ENCODE measurements around the gene SCAANT1. TPM values are rescaled to one million over a fixed set of nuclear protein-coding genes. Genes with fewer than 3 reads are reported as not detected.

The SCAANT1 gene
- polyA plus RNA-seq, 3 donors, result not detected

DNA sequence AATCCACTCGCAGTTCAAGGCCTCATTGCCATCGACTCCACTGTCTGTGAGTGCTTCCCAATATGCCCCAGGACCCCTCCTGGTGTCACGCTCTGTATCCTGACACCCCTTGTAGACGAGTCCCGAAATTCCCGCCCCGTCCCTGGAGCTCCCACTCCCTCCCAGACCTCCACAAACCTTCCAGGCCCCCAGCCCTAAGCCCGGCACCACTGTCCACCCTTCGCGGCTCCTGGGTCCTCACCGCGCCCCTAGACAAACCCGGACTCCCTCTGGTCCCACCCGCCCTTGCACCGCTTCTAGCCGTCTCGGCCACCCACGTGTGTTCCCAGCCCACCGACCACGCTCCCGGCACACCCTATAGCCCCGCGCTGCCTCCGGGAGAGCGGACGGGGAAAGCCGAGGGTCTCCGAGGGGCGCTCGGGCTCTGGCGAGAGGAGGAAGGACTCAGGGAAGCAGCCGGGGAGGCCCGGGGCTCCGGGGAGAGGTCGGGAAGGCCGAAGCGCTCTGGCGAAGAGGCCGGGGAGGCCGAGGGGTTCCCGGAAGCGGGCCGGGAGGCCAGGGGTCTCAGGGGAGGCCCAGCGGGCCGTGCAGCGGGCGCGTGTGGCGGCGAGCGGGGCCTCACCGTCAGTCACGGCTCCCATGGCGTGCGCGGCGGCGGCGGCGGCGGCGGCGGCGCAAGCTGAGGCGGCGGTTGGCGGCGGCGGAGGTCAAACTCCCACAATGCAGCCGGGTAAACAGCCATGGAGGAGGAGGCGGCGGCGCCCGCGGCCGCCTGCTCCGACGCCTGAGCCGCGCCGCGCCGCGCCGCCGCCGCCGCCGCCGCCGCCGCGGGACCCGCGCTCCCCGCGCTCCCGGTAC is 48.8 kb downstream of the SCAANT1 start, which contains the start of the genes ATXN7 and THOC7:
Gene ATXN7, plus strand, starts transcription at position 718 of the 858 bp plus-strand sequence. CDS start 48,732 bp downstream, outside the sequence.
Gene THOC7, minus strand, starts transcription at position 656 of the 858 bp plus-strand sequence. Its CDS starts 15 bp downstream, at position 641.
- peaks cover 36% of the 10 kb centered on the region for H3K4me1 Mint-ChIP-seq
- Histone ChIP-seq H2AFZ (ENCODE audit: insufficient read depth, low read depth, low read length, poor library complexity, severe bottlenecking) (peak within 1 kb of the TSS; percentile 99), H3K27ac (ENCODE audit: low read depth in 1 of 2, low read length in 2 of 2) (peak within 1 kb of the TSS; percentile 85 to 95), H3K79me2 (ENCODE audit: insufficient read depth, low read length) (peaks cover 96% of the 10 kb centered on the region), H3K36me3 (replicated peaks in 1 of 2; ENCODE audit: control insufficient read depth in 1 of 2, insufficient read depth in 2 of 2, low read length in 2 of 2) (peaks cover 0 to 13% of the 10 kb centered on the region in 2 donors), H3K9me3 (replicated peaks in 1 of 2; ENCODE audit: control insufficient read depth in 1 of 2, insufficient read depth in 1 of 2, low read length in 2 of 2) (no peaks in the 10 kb centered on the region), H3K4me2 (replicated peaks; ENCODE audit: extremely low read depth, low read length, poor library complexity, severe bottlenecking) (peak within 1 kb of the TSS; percentile 87), H3K4me1 (ENCODE audit: control insufficient read depth in 1 of 2, insufficient read depth in 2 of 2, low read length in 2 of 2) (peaks cover 22 to 26% of the 10 kb centered on the region in 2 donors), H3K9ac (ENCODE audit: insufficient read depth, low read length, poor library complexity, severe bottlenecking) (peak within 1 kb of the TSS; percentile 97), H3K27me3 (ENCODE audit: control insufficient read depth in 2 of 2, insufficient read depth in 2 of 2, low read length in 2 of 2) (no peaks in the 10 kb centered on the region), H3K4me3 (replicated peaks in 1 of 3; ENCODE audit: low read depth in 2 of 3, low read length in 3 of 3) (peak within 1 kb of the TSS; percentile 90 to 93 (median 92)), H4K20me1 (ENCODE audit: insufficient read depth, low read length) (peaks cover 14% of the 10 kb centered on the region)
- peak within 1 kb of the TSS; percentile 89 to 97 (median 97) for H3K27ac Mint-ChIP-seq
- peak; percentile 36 to 60 (median 58) for DNase-seq
- TF ChIP-seq CTCF (IDR thresholded peaks at IDR 0.05), result no peak
- H3K27me3 Mint-ChIP-seq (ENCODE audit: low read depth in 3 of 3), result peaks cover 0 to 3% (median 3%) of the 10 kb centered on the region in 3 donors
- intact Hi-C loops (cut with micrococcal nuclease), result loop anchor here (2.0 to 10.0 kb wide), 3 partner anchors 49 to 159 kb away; partner anchors contain the start of genes PSMD6 (in 1 of the 2) and SCAANT1 (in 1 of the 2)
- 0% methylated on average over 98 of the region's 98 CpGs for WGBS (ENCODE audit: insufficient coverage)
- peaks cover 12 to 24% of the 10 kb centered on the region in 2 donors for H3K36me3 Mint-ChIP-seq
- H3K4me3 Mint-ChIP-seq, result peak within 1 kb of the TSS; percentile 96 to 97
- H3K9me3 Mint-ChIP-seq, result no peaks in the 10 kb centered on the region

DNA sequence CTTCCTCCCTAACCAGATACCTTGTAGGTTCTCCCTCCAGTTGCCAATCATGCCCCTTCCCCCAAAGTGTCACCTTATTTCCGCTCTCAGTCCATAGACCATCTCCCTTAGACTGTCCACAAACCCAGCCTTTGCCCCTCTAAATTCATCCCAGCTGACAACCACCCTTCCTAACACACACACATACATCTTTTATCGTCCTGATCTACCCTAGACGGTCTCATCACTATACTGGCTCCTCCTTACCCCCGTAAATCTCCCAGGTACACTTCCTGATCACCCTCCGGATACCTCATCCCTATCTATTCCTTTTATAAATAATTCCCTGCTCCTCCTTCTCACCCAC is 49.4 kb downstream of the SCAANT1 start:
- Histone ChIP-seq H3K79me2 (ENCODE audit: insufficient read depth, low read length) (peaks cover 96% of the 10 kb centered on the region), H4K20me1 (ENCODE audit: insufficient read depth, low read length) (peaks cover 9% of the 10 kb centered on the region), H3K4me3 (replicated peaks in 1 of 3; ENCODE audit: low read depth in 2 of 3, low read length in 3 of 3) (peak overlapping the region; percentile 69 to 93 (median 86)), H3K9me3 (replicated peaks in 1 of 2; ENCODE audit: control insufficient read depth in 1 of 2, insufficient read depth in 1 of 2, low read length in 2 of 2) (no peaks in the 10 kb centered on the region), H3K27ac (ENCODE audit: low read depth in 1 of 2, low read length in 2 of 2) (peak overlapping the region in 1 of 2 donors; percentile 95), H3K9ac (ENCODE audit: insufficient read depth, low read length, poor library complexity, severe bottlenecking) (peak overlapping the region; percentile 97), H2AFZ (ENCODE audit: insufficient read depth, low read depth, low read length, poor library complexity, severe bottlenecking) (peak overlapping the region; percentile 99), H3K27me3 (ENCODE audit: control insufficient read depth in 2 of 2, insufficient read depth in 2 of 2, low read length in 2 of 2) (no peaks in the 10 kb centered on the region), H3K36me3 (replicated peaks in 1 of 2; ENCODE audit: control insufficient read depth in 1 of 2, insufficient read depth in 2 of 2, low read length in 2 of 2) (peaks cover 0 to 13% of the 10 kb centered on the region in 2 donors), H3K4me2 (replicated peaks; ENCODE audit: extremely low read depth, low read length, poor library complexity, severe bottlenecking) (peak overlapping the region; percentile 81), H3K4me1 (ENCODE audit: control insufficient read depth in 1 of 2, insufficient read depth in 2 of 2, low read length in 2 of 2) (peaks cover 22 to 26% of the 10 kb centered on the region in 2 donors)
- 24% methylated on average over 5 of the region's 5 CpGs for whole genome bisulfite sequencing (ENCODE audit: insufficient coverage)
- no peaks in the 10 kb centered on the region for H3K9me3 Mint-ChIP-seq
- TF ChIP-seq CTCF (IDR thresholded peaks at IDR 0.05), result no peak
- H3K4me3 Mint-ChIP-seq, result peak overlapping the region; percentile 92 to 97
- peaks cover 12 to 21% of the 10 kb centered on the region in 2 donors for H3K36me3 Mint-ChIP-seq
- peaks cover 35% of the 10 kb centered on the region for H3K4me1 Mint-ChIP-seq
- DNase-seq, result no peak
- intact Hi-C loops (cut with micrococcal nuclease), result loop anchor here in 1 of 2 donors (10.0 kb wide), 1 partner anchor 132 kb away; no protein-coding TSS in a partner anchor
- peak overlapping the region; percentile 89 to 96 (median 92) for H3K27ac Mint-ChIP-seq
- peaks cover 0 to 3% (median 3%) of the 10 kb centered on the region in 3 donors for H3K27me3 Mint-ChIP-seq (ENCODE audit: low read depth in 3 of 3)
